Measurements from ENCODE around the gene C1orf116.

DNA sequence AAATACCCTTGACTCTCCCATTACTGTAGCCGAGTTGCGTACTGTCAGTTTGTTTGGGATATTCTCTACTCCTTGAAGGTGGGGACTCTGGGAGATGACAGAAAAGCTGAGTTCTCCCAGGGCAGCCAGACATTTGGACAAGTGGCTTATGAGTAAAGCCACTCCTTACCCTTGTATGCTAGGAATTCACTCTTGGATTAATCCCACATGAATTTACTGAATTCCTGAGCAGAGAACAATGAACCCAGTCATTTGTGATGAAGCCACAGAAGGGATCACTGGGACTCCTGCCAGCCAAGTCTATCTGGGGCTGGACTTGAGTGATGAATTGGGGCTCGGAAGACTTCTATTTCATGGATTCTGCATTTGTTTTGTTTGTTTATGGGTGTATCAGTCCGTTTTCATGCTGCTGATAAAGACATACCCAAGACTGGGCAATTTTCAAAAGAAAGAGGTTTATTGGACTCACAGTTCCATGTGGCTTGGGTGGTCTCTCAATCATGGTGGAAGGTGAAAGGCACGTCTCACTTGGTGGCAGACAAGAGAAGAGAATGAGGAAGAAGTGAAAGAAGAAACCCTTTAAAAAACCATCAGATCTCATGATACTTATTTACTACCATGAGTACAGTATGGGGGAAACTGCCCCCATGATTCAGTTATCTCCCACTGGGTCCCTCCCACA is 25.1 kb downstream of the C1orf116 start:
- TF ChIP-seq, protein P1, sequence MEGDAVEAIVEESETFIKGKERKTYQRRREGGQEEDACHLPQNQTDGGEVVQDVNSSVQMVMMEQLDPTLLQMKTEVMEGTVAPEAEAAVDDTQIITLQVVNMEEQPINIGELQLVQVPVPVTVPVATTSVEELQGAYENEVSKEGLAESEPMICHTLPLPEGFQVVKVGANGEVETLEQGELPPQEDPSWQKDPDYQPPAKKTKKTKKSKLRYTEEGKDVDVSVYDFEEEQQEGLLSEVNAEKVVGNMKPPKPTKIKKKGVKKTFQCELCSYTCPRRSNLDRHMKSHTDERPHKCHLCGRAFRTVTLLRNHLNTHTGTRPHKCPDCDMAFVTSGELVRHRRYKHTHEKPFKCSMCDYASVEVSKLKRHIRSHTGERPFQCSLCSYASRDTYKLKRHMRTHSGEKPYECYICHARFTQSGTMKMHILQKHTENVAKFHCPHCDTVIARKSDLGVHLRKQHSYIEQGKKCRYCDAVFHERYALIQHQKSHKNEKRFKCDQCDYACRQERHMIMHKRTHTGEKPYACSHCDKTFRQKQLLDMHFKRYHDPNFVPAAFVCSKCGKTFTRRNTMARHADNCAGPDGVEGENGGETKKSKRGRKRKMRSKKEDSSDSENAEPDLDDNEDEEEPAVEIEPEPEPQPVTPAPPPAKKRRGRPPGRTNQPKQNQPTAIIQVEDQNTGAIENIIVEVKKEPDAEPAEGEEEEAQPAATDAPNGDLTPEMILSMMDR (IDR thresholded peaks at IDR 0.05; ENCODE audit: poor library complexity, severe bottlenecking) = no peak
- TF ChIP-seq RAD21 (conservative IDR thresholded peaks at IDR 0.05) (no peak), TAF1 (IDR thresholded peaks at IDR 0.05; ENCODE audit: low read depth) (no peak), EZH2 (IDR thresholded peaks at IDR 0.05; ENCODE audit: borderline replicate concordance, insufficient read depth, low read length, poor library complexity, severe bottlenecking) (no peak), MXI1 (conservative IDR thresholded peaks at IDR 0.05; ENCODE audit: poor library complexity, severe bottlenecking) (no peak), POLR2AphosphoS5 (IDR thresholded peaks at IDR 0.05) (no peak), EP300 (conservative IDR thresholded peaks at IDR 0.05; ENCODE audit: poor library complexity, severe bottlenecking) (no peak)

Data from neural cell (in vitro differentiated cells).